Testis (tissue), 2 donors: ENCODE results near the gene OR6C4.

Source experiments
- POLR2A ChIP-seq: fragments of 450-650 bp; IDR thresholded peaks from one replicate; pipeline ENCODE4 v1.6.1; 2017; ENCODE audit warnings: antibody characterized with exemption, mild to moderate bottlenecking, moderate library complexity
- TF ChIP-seq, protein P1 (sequence below), 3 experiments: fragments of 450-650 bp in 2 of 3; fragments of 200-600 bp in 1 of 3; sonication (generic) in 1 of 3; IDR thresholded peaks; one replicate each; pipeline ENCODE4 v1.5.1; 2016 to 2019; ENCODE audit warnings: antibody characterized with exemption in 3 of 3, mild to moderate bottlenecking in 2 of 3, moderate library complexity in 1 of 3

DNA sequence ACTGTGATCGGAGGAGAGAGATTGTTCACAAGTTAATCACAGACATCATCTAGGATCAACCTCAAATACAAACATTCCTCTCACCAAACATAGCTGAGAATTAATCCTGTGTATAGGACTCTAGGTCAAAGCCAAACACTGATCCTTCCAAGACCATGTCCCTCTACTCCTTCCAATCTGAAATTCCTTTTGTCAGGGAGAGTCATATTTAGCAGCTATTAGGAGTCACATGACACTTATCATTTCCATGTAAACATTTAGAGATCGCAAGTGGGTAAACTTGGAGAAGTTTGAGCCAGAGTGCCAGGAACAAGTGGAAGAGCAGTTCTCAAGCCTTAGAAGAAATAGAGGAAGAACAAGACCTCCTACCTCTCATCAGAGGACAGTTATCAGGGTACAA lies 36.4 kb downstream of the OR6C4 start:
- TF ChIP-seq, protein P1, sequence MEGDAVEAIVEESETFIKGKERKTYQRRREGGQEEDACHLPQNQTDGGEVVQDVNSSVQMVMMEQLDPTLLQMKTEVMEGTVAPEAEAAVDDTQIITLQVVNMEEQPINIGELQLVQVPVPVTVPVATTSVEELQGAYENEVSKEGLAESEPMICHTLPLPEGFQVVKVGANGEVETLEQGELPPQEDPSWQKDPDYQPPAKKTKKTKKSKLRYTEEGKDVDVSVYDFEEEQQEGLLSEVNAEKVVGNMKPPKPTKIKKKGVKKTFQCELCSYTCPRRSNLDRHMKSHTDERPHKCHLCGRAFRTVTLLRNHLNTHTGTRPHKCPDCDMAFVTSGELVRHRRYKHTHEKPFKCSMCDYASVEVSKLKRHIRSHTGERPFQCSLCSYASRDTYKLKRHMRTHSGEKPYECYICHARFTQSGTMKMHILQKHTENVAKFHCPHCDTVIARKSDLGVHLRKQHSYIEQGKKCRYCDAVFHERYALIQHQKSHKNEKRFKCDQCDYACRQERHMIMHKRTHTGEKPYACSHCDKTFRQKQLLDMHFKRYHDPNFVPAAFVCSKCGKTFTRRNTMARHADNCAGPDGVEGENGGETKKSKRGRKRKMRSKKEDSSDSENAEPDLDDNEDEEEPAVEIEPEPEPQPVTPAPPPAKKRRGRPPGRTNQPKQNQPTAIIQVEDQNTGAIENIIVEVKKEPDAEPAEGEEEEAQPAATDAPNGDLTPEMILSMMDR (IDR thresholded peaks at IDR 0.05), result no peak
- TF ChIP-seq POLR2A, result no peak
